ENCODE data around the gene DPYSL4. TPM values are rescaled to one million over a fixed set of nuclear protein-coding genes. Genes with fewer than 3 reads are reported as not detected.

Gene DPYSL4
- total RNA-seq, 6 experiments from 2014 or later = 0.24 to 0.31 (median 0.25) TPM; not detected in 3

DNA sequence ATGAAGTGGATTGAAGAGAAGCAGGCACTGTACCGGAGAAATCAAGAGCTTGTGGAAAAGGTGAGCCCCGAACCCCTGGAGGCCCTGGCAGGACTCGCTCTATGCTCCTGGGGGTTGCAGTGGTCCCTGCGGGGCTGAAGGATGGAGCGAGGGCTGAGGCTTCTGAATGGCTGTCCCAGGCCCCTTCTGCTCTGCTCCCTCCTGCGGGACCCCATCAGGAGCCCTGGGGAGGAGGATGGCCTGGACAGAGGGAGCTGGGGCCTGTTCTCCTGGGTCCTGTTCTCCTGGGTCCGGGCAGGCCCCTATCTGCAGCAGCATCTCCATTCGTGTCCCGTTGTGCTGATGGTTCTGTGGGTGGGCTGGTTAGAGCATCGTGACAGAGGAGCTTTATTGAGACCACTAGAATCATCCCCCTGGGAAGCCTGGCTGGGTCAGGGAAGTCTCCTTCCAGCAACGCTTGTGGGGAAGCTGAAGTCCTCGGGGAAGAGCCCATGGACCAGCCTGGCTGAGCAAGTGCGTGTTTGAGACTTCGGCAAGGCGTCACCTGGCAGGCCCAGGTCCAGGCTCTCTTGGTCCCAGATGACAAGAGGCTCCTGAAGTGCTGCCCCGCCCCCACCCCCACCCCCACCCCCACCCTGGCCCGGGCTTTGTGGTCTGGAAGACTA is 41.1 kb upstream of the DPYSL4 start:
- TF ChIP-seq, protein P1, sequence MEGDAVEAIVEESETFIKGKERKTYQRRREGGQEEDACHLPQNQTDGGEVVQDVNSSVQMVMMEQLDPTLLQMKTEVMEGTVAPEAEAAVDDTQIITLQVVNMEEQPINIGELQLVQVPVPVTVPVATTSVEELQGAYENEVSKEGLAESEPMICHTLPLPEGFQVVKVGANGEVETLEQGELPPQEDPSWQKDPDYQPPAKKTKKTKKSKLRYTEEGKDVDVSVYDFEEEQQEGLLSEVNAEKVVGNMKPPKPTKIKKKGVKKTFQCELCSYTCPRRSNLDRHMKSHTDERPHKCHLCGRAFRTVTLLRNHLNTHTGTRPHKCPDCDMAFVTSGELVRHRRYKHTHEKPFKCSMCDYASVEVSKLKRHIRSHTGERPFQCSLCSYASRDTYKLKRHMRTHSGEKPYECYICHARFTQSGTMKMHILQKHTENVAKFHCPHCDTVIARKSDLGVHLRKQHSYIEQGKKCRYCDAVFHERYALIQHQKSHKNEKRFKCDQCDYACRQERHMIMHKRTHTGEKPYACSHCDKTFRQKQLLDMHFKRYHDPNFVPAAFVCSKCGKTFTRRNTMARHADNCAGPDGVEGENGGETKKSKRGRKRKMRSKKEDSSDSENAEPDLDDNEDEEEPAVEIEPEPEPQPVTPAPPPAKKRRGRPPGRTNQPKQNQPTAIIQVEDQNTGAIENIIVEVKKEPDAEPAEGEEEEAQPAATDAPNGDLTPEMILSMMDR (IDR thresholded peaks at IDR 0.05) = no peak
- no peak for TF ChIP-seq POLR2A (IDR thresholded peaks at IDR 0.05)
- ATAC-seq (no peak), DNase-seq (peak in 2 of 3 donors; percentile 6 to 43)
- intact Hi-C loops (cut with DNase I) = loop anchor here in 1 of 2 donors (10.0 kb wide), 1 partner anchor 251 kb away; no protein-coding TSS in a partner anchor
- H3K4me3 ChIP-seq = no peak overlapping the region
- no peaks in the 10 kb centered on the region for H3K9me3 ChIP-seq
- no peaks in the 10 kb centered on the region for H3K36me3 ChIP-seq
- H3K4me1 ChIP-seq = no peaks in the 10 kb centered on the region
- no peak overlapping the region for H3K27ac ChIP-seq
- 54% methylated on average over 5 of the region's 17 CpGs for WGBS (ENCODE audit: insufficient coverage, low coverage, low lambda C conversion rate, missing lambda C conversion rate)
- no peaks in the 10 kb centered on the region for H3K27me3 ChIP-seq

GRCh38 chr10:132146271-132146671 is 40.5 kb upstream of the DPYSL4 start:
- Histone ChIP-seq H3K36me3 (no peaks in the 10 kb centered on the region), H3K4me1 (no peaks in the 10 kb centered on the region), H3K4me3 (no peak overlapping the region), H3K27ac (no peak overlapping the region), H3K27me3 (no peaks in the 10 kb centered on the region), H3K9me3 (no peaks in the 10 kb centered on the region)
- DNase-seq (peak in 2 of 3 donors; percentile 13 to 42), ATAC-seq (no peak)
- TF ChIP-seq, protein P1 (IDR thresholded peaks at IDR 0.05) = no peak
- TF ChIP-seq POLR2A (IDR thresholded peaks at IDR 0.05) = no peak
- WGBS (ENCODE audit: insufficient coverage, low coverage, low lambda C conversion rate, missing lambda C conversion rate) = no CpG with 5 or more reads among the region's 8 CpGs
- intact Hi-C loops (cut with DNase I) = loop anchor here in 1 of 2 donors (10.0 kb wide), 1 partner anchor 251 kb away; no protein-coding TSS in a partner anchor

DNA sequence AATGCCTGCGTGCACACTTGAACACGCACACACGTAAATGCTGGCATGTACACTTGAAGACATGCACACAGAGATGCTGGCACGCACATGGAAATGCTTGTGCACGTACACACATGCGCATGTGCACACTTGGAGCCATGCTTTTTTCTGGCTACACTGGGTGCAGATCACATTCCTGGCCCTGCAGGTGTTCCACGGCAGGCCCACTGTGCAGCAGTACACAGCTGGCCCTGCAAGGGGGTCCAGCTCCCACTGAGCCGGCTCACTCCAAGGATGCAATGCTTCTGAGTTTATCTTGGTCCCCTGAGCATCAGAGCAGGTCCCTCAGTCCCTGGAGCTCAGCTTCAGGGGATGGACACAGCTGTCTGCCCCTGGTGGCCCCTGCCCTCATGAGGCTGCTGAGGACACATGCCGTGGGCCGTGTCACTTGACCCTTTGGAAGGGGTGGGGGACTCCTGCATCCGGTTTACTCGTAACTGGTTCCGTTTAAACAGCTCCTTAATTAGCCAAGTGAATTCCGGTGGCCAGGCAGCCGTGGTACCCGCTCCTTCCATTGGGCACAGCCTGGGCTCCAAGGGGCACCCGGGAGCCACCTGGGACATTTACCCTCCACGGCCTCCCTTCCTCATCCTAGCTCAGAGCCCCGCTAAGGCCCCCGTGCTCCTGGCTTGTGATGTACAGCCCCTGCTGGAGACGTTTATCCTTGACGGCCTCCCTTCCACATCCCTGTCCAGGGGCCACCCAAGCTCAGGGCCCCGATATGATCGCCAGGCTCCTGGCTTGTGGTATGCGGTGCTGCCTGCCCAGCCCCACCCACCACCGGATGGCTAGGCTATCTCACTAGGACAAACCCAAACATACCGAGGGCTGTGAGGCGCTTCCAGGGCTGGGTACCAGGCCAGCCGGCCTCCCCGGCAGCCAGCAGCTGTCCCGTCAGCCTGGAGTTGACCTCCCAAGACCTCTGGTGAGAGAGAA is 39.5 kb upstream of the DPYSL4 start:
- no peaks in the 10 kb centered on the region for H3K36me3 ChIP-seq
- no peak overlapping the region for H3K27ac ChIP-seq
- ATAC-seq = no peak
- H3K4me1 ChIP-seq = no peaks in the 10 kb centered on the region
- WGBS (ENCODE audit: insufficient coverage, low coverage, low lambda C conversion rate, missing lambda C conversion rate) = 66% methylated on average over 10 of the region's 31 CpGs
- no peaks in the 10 kb centered on the region for H3K27me3 ChIP-seq
- TF ChIP-seq POLR2A (IDR thresholded peaks at IDR 0.05) = no peak
- TF ChIP-seq, protein P1 (IDR thresholded peaks at IDR 0.05) = no peak
- intact Hi-C loops (cut with DNase I) = loop anchor here in 1 of 2 donors (10.0 kb wide), 1 partner anchor 252 kb away; no protein-coding TSS in a partner anchor
- no peak overlapping the region for H3K4me3 ChIP-seq
- H3K9me3 ChIP-seq = no peaks in the 10 kb centered on the region
- peak in 2 of 3 donors; percentile 6 to 44 for DNase-seq

GRCh38 chr10:132148261-132149251 is 38.2 kb upstream of the DPYSL4 start:
- WGBS (ENCODE audit: insufficient coverage, low coverage, low lambda C conversion rate, missing lambda C conversion rate) = 59% methylated on average over 9 of the region's 43 CpGs
- intact Hi-C loops (cut with DNase I) = loop anchor here in 1 of 2 donors (10.0 kb wide), 1 partner anchor 254 kb away; no protein-coding TSS in a partner anchor
- DNase-seq (peak in 1 of 3 donors; percentile 47), ATAC-seq (no peak)
- Histone ChIP-seq H3K9me3 (no peaks in the 10 kb centered on the region), H3K27me3 (no peaks in the 10 kb centered on the region), H3K36me3 (no peaks in the 10 kb centered on the region), H3K4me1 (no peaks in the 10 kb centered on the region), H3K27ac (no peak overlapping the region), H3K4me3 (no peak overlapping the region)
- TF ChIP-seq POLR2A (IDR thresholded peaks at IDR 0.05) = no peak
- TF ChIP-seq, protein P1 (IDR thresholded peaks at IDR 0.05) = no peak

Measured in right lobe of liver (tissue), 6 donors.